SK-N-SH (cell line): Measurements from ENCODE around the gene WDR90. TPM values are rescaled to one million over a fixed set of nuclear protein-coding genes. Genes with fewer than 3 reads are reported as not detected.

Experiments
- CTCF ChIA-PET: fragments of 300-600, 350-600 bp; formaldehyde crosslinking; extraction: SDS; loops from one replicate; lab custom pipeline; 2021; lab: Yijun Ruan, JAX
- POLR2A ChIA-PET: fragments of 350-600 bp; sonication (Branson Sonifier 250); formaldehyde crosslinking; extraction: SDS; loops from one replicate; lab custom pipeline; 2020; ENCODE audit warnings: antibody characterized with exemption, inconsistent platforms; lab: Yijun Ruan, JAX
- DNase-seq: peaks from one replicate; pipeline ENCODE4 v3.0.0; 2012
- H2AFZ ChIP-seq: fragments of 200-600 bp; sonication (generic); 2 replicates; pipeline ENCODE4 v1.8.1; 2016; ENCODE audit warnings: antibody characterized with exemption, mild to moderate bottlenecking, low read depth
- H3F3A ChIP-seq: fragments of 200-600 bp; sonication (generic); replicated peaks from 2 replicates; pipeline ENCODE3; 2016; ENCODE audit warnings: antibody characterized with exemption, mild to moderate bottlenecking; ENCODE audit not compliant: insufficient read depth
- H3K27ac ChIP-seq, 2 experiments: fragments of 200-500 bp in 1 of 2; fragments of 200-600 bp in 1 of 2; sonication (Bioruptor generic) in 1 of 2; sonication (generic), shearing (Covaris generic) in 1 of 2; 2 replicates each; pipeline versions ENCODE4 v1.5.1 to v1.6.1; 2014 to 2016; ENCODE audit warnings: low read depth in 2 of 2, inconsistent platforms in 1 of 2, low read length in 1 of 2, mild to moderate bottlenecking in 1 of 2, mixed read lengths in 1 of 2
- H3K27me3 ChIP-seq: fragments of 200-600 bp; sonication (generic), shearing (Covaris generic); 2 replicates; pipeline ENCODE4 v1.6.1; 2016; ENCODE audit warnings: mixed run types; ENCODE audit not compliant: insufficient read depth
- H3K36me3 ChIP-seq, 2 experiments: fragments of 200-500 bp in 1 of 2; fragments of 200-600 bp in 1 of 2; sonication (Bioruptor generic) in 1 of 2; sonication (generic) in 1 of 2; replicated peaks in 1 of 2; 2 replicates each; pipeline versions ENCODE3 to v1.5.1; 2014 to 2016; ENCODE audit warnings: low read length in 1 of 2, mild to moderate bottlenecking in 1 of 2; ENCODE audit not compliant: insufficient read depth in 2 of 2, control insufficient read depth in 1 of 2
- H3K4me1 ChIP-seq, 2 experiments: fragments of 200-500 bp in 1 of 2; fragments of 200-600 bp in 1 of 2; sonication (Bioruptor generic) in 1 of 2; sonication (generic), shearing (Covaris generic) in 1 of 2; 2 replicates each; pipeline versions ENCODE4 v1.5.1 to v1.6.1; 2014 to 2016; ENCODE audit warnings: low read depth in 1 of 2, low read length in 1 of 2, mixed run types in 1 of 2; ENCODE audit not compliant: insufficient read depth in 2 of 2, control insufficient read depth in 1 of 2
- H3K4me2 ChIP-seq: fragments of 200-600 bp; sonication (generic), shearing (Covaris generic); 2 replicates; pipeline ENCODE4 v1.6.1; 2017; ENCODE audit warnings: mixed run types
- H3K4me3 ChIP-seq, 2 experiments: fragments of 200-500 bp in 1 of 2; fragments of 200-600 bp in 1 of 2; sonication (Bioruptor generic) in 1 of 2; sonication (generic), shearing (Covaris generic) in 1 of 2; 2 replicates each; pipeline versions ENCODE4 v1.5.1 to v1.8.1; 2014 to 2016; ENCODE audit warnings: low read depth in 2 of 2, inconsistent platforms in 1 of 2, low read length in 1 of 2, mild to moderate bottlenecking in 1 of 2, mixed read lengths in 1 of 2, moderate library complexity in 1 of 2
- H3K79me2 ChIP-seq: fragments of 200-600 bp; sonication (generic); 2 replicates; pipeline ENCODE4 v1.8.1; 2017; ENCODE audit warnings: mild to moderate bottlenecking; ENCODE audit not compliant: insufficient read depth
- H3K9ac ChIP-seq: fragments of 200-600 bp; sonication (generic); 2 replicates; pipeline ENCODE4 v1.6.1; 2017; ENCODE audit warnings: mixed run types
- H3K9me2 ChIP-seq: fragments of 200-600 bp; sonication (generic); 2 replicates; pipeline ENCODE4 v1.6.1; 2017; ENCODE audit warnings: mixed run types
- H3K9me3 ChIP-seq: fragments of 200-600 bp; sonication (generic); 2 replicates; pipeline ENCODE4 v1.6.1; 2017; ENCODE audit warnings: mixed run types, mild to moderate bottlenecking, moderate library complexity
- H4K20me1 ChIP-seq: fragments of 200-600 bp; sonication (generic); 2 replicates; pipeline ENCODE4 v1.6.1; 2017; ENCODE audit warnings: mild to moderate bottlenecking, mixed run types; ENCODE audit not compliant: insufficient read depth
- ELF1 ChIP-seq: IDR thresholded peaks from 2 replicates; pipeline ENCODE4 v1.4.0; 2012
- EZH2phosphoT487 ChIP-seq: fragments of 200-600 bp; sonication (generic); IDR thresholded peaks from 2 replicates; pipeline ENCODE4 v1.6.1; 2017; ENCODE audit warnings: low read depth, mixed run types, mild to moderate bottlenecking, antibody characterized with exemption, moderate library complexity, borderline replicate concordance
- FOSL2 ChIP-seq: IDR thresholded peaks from 2 replicates; pipeline ENCODE4 v1.4.0; 2012; ENCODE audit warnings: low read depth, mild to moderate bottlenecking, moderate library complexity, borderline replicate concordance
- MEF2A ChIP-seq: IDR thresholded peaks from 2 replicates; pipeline ENCODE4 v1.4.0; 2012; ENCODE audit warnings: low read depth, borderline replicate concordance
- MXI1 ChIP-seq: IDR thresholded peaks from 2 replicates; pipeline ENCODE4 v1.6.1; 2012; ENCODE audit warnings: mild to moderate bottlenecking, low read depth, low read length, improper control_type of control experiment
- POLR2AphosphoS5 ChIP-seq: IDR thresholded peaks from 2 replicates; pipeline ENCODE4 v1.6.1; 2012; ENCODE audit warnings: low read depth, low read length
- RCOR1 ChIP-seq: fragments of 150-350 bp; IDR thresholded peaks from 2 replicates; pipeline ENCODE4 v1.6.1; 2017; ENCODE audit warnings: antibody characterized with exemption, low read length
- RXRA ChIP-seq: IDR thresholded peaks from 2 replicates; pipeline ENCODE4 v1.4.0; 2012; ENCODE audit warnings: low read depth, mild to moderate bottlenecking, borderline replicate concordance
- SMC3 ChIP-seq: IDR thresholded peaks from 2 replicates; pipeline ENCODE4 v1.6.1; 2012; ENCODE audit warnings: low read depth, low read length, improper control_type of control experiment
- TAF1 ChIP-seq: IDR thresholded peaks from 2 replicates; pipeline ENCODE4 v1.6.1; 2012; ENCODE audit warnings: low read depth, mild to moderate bottlenecking, low read length, moderate library complexity, borderline replicate concordance
- TEAD4 ChIP-seq: IDR thresholded peaks from 2 replicates; pipeline ENCODE4 v1.4.0; 2012; ENCODE audit warnings: mild to moderate bottlenecking, borderline replicate concordance; ENCODE audit not compliant: insufficient read depth
- YY1 ChIP-seq: IDR thresholded peaks from 2 replicates; pipeline ENCODE4 v1.4.0; 2012; ENCODE audit warnings: low read depth, mild to moderate bottlenecking
- WGBS: methylation state at CpG from one replicate; pipeline ENCODE4 v1.1.6; 2017; ENCODE audit warnings: low lambda C conversion rate; 5-methylcytosine and 5-hydroxymethylcytosine counted together
- polyA plus RNA-seq, 3 experiments: library from polyadenylated mRNA; depleted of rRNA; stranded (reverse); fragments of >200 nt; gene quantifications; 2 replicates each; pipeline ENCODE4 v1.2.3, GENCODE V29; 2012
- TF ChIP-seq, protein P1 (sequence below): IDR thresholded peaks from 2 replicates; pipeline ENCODE4 v1.4.0; 2012; ENCODE audit warnings: low read depth, borderline replicate concordance
- TF ChIP-seq, protein P2 (sequence below): fragments of 200-600 bp; sonication (generic); IDR thresholded peaks from 2 replicates; pipeline ENCODE4 v1.6.1; 2017; ENCODE audit warnings: antibody characterized with exemption, mild to moderate bottlenecking, moderate library complexity
- TF ChIP-seq, protein P3 (sequence below): IDR thresholded peaks from 2 replicates; pipeline ENCODE4 v1.6.1; 2012; ENCODE audit warnings: mild to moderate bottlenecking, low read depth, low read length, moderate library complexity
- TF ChIP-seq, protein P4 (sequence below): fragments of 150-350 bp; IDR thresholded peaks from 2 replicates; pipeline ENCODE4 v1.6.1; 2016; ENCODE audit warnings: mild to moderate bottlenecking, low read depth, low read length
- TF ChIP-seq, protein P5 (sequence below): IDR thresholded peaks from 2 replicates; pipeline ENCODE4 v1.4.0; 2012; ENCODE audit warnings: low read depth

Gene WDR90
- polyA plus RNA-seq, 1 of the 3 experiments (the other 2 are of a cell fraction): 32.0 TPM

DNA sequence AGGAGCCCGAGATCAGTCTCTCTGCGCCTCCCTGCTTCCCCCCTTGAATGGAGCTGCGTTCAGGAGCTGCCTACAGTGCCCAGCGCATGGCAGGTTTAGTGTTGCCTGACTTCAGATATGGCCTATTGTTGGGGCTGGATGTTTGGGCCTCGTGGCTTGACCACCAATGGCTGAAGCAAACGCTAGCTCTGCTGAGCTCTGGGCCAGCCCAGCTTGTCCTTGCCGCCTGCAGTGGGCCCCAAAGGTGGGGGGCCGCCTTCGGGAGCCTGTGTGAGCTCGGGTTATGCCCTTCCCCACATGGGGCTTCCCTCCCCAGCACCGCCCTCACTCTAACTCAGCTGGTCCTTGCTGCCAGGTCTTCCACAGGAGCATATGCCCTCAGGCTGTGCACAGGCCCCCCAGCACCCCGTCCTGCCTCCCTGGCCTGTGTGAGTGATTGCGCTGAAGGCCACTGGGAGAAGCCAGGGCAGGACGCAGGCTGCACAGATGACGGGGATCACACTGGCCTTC, 11.1 kb upstream of the WDR90 start:
- H3K79me2 ChIP-seq: peaks cover 19% of the 10 kb centered on the region; the same call in 1 of the 2 replicates
- peaks cover 13% of the 10 kb centered on the region for H3F3A ChIP-seq
- CTCF ChIA-PET: interaction anchor here (0.9 to 1.4 kb wide), 5 partner anchors 10 to 30 kb away, joined by 3 to 11 read pairs (median 5); partner anchors contain the start of genes RHOT2 and WDR90
- H4K20me1 ChIP-seq: no peaks in the 10 kb centered on the region; the same call in 1 of the 2 replicates
- H3K36me3 ChIP-seq: peaks cover 0 to 12% of the 10 kb centered on the region in 2 experiments
- 96% methylated on average over 13 of the region's 15 CpGs for WGBS
- DNase-seq: no peak
- no peak overlapping the region; a peak in 1 of 4 replicates for H3K27ac ChIP-seq
- peaks cover 5 to 41% of the 10 kb centered on the region in 2 experiments; a peak in 2 of 4 replicates for H3K4me1 ChIP-seq
- POLR2A ChIA-PET: no interaction called here
- no peak for TF ChIP-seq FOSL2
- TF ChIP-seq, protein P1, sequence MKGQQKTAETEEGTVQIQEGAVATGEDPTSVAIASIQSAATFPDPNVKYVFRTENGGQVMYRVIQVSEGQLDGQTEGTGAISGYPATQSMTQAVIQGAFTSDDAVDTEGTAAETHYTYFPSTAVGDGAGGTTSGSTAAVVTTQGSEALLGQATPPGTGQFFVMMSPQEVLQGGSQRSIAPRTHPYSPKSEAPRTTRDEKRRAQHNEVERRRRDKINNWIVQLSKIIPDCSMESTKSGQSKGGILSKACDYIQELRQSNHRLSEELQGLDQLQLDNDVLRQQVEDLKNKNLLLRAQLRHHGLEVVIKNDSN: no peak
- TF ChIP-seq, protein P2, sequence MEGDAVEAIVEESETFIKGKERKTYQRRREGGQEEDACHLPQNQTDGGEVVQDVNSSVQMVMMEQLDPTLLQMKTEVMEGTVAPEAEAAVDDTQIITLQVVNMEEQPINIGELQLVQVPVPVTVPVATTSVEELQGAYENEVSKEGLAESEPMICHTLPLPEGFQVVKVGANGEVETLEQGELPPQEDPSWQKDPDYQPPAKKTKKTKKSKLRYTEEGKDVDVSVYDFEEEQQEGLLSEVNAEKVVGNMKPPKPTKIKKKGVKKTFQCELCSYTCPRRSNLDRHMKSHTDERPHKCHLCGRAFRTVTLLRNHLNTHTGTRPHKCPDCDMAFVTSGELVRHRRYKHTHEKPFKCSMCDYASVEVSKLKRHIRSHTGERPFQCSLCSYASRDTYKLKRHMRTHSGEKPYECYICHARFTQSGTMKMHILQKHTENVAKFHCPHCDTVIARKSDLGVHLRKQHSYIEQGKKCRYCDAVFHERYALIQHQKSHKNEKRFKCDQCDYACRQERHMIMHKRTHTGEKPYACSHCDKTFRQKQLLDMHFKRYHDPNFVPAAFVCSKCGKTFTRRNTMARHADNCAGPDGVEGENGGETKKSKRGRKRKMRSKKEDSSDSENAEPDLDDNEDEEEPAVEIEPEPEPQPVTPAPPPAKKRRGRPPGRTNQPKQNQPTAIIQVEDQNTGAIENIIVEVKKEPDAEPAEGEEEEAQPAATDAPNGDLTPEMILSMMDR: no peak
- TF ChIP-seq YY1: no peak
- TF ChIP-seq RXRA: no peak
- TF ChIP-seq POLR2AphosphoS5: no peak
- TF ChIP-seq TEAD4: no peak
- TF ChIP-seq ELF1: no peak
- no peak overlapping the region for H3K4me2 ChIP-seq
- H3K4me3 ChIP-seq: no peak overlapping the region
- no peaks in the 10 kb centered on the region for H3K9me2 ChIP-seq
- no peaks in the 10 kb centered on the region for H3K27me3 ChIP-seq
- no peak overlapping the region for H3K9ac ChIP-seq
- no peaks in the 10 kb centered on the region for H3K9me3 ChIP-seq
- no peak overlapping the region for H2AFZ ChIP-seq

DNA sequence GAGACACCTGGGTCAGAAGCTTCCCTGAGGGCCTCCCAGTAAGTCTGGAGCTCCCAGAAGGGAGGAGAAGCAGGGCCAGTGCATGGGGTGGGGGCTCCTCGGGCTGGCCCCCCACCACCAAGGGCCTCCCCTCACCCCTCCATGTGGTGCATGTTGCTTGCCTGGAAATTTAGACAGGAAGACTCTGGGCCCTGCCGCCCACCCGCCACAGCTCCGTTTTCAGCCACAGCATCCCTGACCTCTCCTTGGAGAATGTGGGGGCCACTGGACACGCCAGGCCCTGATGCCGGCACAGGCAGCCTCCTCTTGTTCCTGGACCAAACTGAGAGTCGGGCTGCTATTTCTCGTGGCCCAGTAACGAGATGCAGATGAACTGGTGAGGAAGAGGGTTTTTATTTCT, 10.3 kb upstream of the WDR90 start:
- no peaks in the 10 kb centered on the region for H3K9me2 ChIP-seq
- no peak overlapping the region for H3K4me2 ChIP-seq
- no peak overlapping the region for H3K9ac ChIP-seq
- peaks cover 0 to 7% of the 10 kb centered on the region in 2 experiments for H3K36me3 ChIP-seq
- no peak overlapping the region for H3K4me3 ChIP-seq
- 82% methylated on average over 8 of the region's 9 CpGs for WGBS
- TF ChIP-seq TAF1: no peak
- no peak for TF ChIP-seq SMC3
- no peak for TF ChIP-seq RXRA
- TF ChIP-seq TEAD4: no peak
- TF ChIP-seq, protein P3, sequence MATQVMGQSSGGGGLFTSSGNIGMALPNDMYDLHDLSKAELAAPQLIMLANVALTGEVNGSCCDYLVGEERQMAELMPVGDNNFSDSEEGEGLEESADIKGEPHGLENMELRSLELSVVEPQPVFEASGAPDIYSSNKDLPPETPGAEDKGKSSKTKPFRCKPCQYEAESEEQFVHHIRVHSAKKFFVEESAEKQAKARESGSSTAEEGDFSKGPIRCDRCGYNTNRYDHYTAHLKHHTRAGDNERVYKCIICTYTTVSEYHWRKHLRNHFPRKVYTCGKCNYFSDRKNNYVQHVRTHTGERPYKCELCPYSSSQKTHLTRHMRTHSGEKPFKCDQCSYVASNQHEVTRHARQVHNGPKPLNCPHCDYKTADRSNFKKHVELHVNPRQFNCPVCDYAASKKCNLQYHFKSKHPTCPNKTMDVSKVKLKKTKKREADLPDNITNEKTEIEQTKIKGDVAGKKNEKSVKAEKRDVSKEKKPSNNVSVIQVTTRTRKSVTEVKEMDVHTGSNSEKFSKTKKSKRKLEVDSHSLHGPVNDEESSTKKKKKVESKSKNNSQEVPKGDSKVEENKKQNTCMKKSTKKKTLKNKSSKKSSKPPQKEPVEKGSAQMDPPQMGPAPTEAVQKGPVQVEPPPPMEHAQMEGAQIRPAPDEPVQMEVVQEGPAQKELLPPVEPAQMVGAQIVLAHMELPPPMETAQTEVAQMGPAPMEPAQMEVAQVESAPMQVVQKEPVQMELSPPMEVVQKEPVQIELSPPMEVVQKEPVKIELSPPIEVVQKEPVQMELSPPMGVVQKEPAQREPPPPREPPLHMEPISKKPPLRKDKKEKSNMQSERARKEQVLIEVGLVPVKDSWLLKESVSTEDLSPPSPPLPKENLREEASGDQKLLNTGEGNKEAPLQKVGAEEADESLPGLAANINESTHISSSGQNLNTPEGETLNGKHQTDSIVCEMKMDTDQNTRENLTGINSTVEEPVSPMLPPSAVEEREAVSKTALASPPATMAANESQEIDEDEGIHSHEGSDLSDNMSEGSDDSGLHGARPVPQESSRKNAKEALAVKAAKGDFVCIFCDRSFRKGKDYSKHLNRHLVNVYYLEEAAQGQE: no peak
- no peak for TF ChIP-seq EZH2phosphoT487
- TF ChIP-seq, protein P4, sequence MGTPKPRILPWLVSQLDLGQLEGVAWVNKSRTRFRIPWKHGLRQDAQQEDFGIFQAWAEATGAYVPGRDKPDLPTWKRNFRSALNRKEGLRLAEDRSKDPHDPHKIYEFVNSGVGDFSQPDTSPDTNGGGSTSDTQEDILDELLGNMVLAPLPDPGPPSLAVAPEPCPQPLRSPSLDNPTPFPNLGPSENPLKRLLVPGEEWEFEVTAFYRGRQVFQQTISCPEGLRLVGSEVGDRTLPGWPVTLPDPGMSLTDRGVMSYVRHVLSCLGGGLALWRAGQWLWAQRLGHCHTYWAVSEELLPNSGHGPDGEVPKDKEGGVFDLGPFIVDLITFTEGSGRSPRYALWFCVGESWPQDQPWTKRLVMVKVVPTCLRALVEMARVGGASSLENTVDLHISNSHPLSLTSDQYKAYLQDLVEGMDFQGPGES: no peak
- TF ChIP-seq POLR2AphosphoS5: no peak
- no peak for TF ChIP-seq MXI1
- no peak for TF ChIP-seq MEF2A
- TF ChIP-seq, protein P5, sequence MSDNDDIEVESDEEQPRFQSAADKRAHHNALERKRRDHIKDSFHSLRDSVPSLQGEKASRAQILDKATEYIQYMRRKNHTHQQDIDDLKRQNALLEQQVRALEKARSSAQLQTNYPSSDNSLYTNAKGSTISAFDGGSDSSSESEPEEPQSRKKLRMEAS: no peak
- TF ChIP-seq RCOR1: no peak
- peaks cover 13% of the 10 kb centered on the region for H3F3A ChIP-seq
- DNase-seq: no peak
- no peak overlapping the region for H2AFZ ChIP-seq
- CTCF ChIA-PET: interaction anchor here (0.9 to 1.4 kb wide), 5 partner anchors 9 to 29 kb away, joined by 3 to 11 read pairs (median 5); partner anchors contain the start of genes RHOT2 and WDR90
- peaks cover 6 to 42% of the 10 kb centered on the region in 2 experiments; a peak in 2 of 4 replicates for H3K4me1 ChIP-seq
- no peaks in the 10 kb centered on the region for H3K9me3 ChIP-seq
- no peaks in the 10 kb centered on the region; the same call in 1 of the 2 replicates for H4K20me1 ChIP-seq
- POLR2A ChIA-PET: no interaction called here
- peaks cover 22% of the 10 kb centered on the region; the same call in 1 of the 2 replicates for H3K79me2 ChIP-seq
- H3K27ac ChIP-seq: no peak overlapping the region
- H3K27me3 ChIP-seq: no peaks in the 10 kb centered on the region
